ENCODE measurements around the gene CPED1.
A peak's percentile ranks its signal among the peaks of the same experiment; 100 is the strongest.

CPED1 gene

GRCh38 chr7:121330053-121330833 is 341.7 kb downstream of the CPED1 start (continued):
- no peak for TF ChIP-seq PRDM2 (tag by site-specific recombination; IDR thresholded peaks at IDR 0.05; ENCODE audit: borderline replicate concordance)
- peak; percentile 63 for TF ChIP-seq EGR2 (tag by site-specific recombination; IDR thresholded peaks at IDR 0.05; ENCODE audit: low read depth)
- peak; percentile 91 for TF ChIP-seq ZBTB26 (tag by site-specific recombination; optimal IDR thresholded peaks at IDR 0.05)
- peak; percentile 52; the same call in 1 of the 2 replicates for TF ChIP-seq ZNF2 (tag by site-specific recombination; IDR thresholded peaks at IDR 0.05)
- TF ChIP-seq ELK4 (IDR thresholded peaks at IDR 0.05; ENCODE audit: borderline replicate concordance, low read depth, low read length), result no peak
- TF ChIP-seq ZNF560 (tag by site-specific recombination; IDR thresholded peaks at IDR 0.05; ENCODE audit: borderline replicate concordance), result no peak
- TF ChIP-seq ZNF362 (tag by site-specific recombination; IDR thresholded peaks at IDR 0.05), result peak; percentile 99
- TF ChIP-seq KLF8 (tag by site-specific recombination; IDR thresholded peaks at IDR 0.05), result no peak
- TF ChIP-seq, protein P1, sequence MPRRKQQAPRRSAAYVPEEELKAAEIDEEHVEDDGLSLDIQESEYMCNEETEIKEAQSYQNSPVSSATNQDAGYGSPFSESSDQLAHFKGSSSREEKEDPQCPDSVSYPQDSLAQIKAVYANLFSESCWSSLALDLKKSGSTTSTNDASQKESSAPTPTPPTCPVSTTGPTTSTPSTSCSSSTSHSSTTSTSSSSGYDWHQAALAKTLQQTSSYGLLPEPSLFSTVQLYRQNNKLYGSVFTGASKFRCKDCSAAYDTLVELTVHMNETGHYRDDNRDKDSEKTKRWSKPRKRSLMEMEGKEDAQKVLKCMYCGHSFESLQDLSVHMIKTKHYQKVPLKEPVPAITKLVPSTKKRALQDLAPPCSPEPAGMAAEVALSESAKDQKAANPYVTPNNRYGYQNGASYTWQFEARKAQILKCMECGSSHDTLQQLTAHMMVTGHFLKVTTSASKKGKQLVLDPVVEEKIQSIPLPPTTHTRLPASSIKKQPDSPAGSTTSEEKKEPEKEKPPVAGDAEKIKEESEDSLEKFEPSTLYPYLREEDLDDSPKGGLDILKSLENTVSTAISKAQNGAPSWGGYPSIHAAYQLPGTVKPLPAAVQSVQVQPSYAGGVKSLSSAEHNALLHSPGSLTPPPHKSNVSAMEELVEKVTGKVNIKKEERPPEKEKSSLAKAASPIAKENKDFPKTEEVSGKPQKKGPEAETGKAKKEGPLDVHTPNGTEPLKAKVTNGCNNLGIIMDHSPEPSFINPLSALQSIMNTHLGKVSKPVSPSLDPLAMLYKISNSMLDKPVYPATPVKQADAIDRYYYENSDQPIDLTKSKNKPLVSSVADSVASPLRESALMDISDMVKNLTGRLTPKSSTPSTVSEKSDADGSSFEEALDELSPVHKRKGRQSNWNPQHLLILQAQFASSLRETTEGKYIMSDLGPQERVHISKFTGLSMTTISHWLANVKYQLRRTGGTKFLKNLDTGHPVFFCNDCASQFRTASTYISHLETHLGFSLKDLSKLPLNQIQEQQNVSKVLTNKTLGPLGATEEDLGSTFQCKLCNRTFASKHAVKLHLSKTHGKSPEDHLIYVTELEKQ (tag by site-specific recombination; IDR thresholded peaks at IDR 0.05; ENCODE audit: borderline replicate concordance), result no peak
- no peak for TF ChIP-seq OVOL3 (tag by site-specific recombination; IDR thresholded peaks at IDR 0.05)
- no peak for TF ChIP-seq ZNF248 (tag by site-specific recombination; IDR thresholded peaks at IDR 0.05)
- no peak for TF ChIP-seq PRDM6 (tag by site-specific recombination; IDR thresholded peaks at IDR 0.05)
- TF ChIP-seq, protein P2, sequence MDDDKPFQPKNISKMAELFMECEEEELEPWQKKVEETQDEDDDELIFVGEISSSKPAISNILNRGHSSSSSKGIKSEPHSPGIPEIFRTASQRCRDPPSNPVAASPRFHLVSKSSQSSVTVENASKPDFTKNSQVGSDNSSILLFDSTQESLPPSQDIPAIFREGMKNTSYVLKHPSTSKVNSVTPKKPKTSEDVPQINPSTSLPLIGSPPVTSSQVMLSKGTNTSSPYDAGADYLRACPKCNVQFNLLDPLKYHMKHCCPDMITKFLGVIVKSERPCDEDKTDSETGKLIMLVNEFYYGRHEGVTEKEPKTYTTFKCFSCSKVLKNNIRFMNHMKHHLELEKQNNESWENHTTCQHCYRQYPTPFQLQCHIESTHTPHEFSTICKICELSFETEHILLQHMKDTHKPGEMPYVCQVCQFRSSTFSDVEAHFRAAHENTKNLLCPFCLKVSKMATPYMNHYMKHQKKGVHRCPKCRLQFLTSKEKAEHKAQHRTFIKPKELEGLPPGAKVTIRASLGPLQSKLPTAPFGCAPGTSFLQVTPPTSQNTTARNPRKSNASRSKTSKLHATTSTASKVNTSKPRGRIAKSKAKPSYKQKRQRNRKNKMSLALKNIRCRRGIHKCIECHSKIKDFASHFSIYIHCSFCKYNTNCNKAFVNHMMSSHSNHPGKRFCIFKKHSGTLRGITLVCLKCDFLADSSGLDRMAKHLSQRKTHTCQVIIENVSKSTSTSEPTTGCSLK (tag by site-specific recombination; IDR thresholded peaks at IDR 0.05), result no peak
- TF ChIP-seq, protein P3, sequence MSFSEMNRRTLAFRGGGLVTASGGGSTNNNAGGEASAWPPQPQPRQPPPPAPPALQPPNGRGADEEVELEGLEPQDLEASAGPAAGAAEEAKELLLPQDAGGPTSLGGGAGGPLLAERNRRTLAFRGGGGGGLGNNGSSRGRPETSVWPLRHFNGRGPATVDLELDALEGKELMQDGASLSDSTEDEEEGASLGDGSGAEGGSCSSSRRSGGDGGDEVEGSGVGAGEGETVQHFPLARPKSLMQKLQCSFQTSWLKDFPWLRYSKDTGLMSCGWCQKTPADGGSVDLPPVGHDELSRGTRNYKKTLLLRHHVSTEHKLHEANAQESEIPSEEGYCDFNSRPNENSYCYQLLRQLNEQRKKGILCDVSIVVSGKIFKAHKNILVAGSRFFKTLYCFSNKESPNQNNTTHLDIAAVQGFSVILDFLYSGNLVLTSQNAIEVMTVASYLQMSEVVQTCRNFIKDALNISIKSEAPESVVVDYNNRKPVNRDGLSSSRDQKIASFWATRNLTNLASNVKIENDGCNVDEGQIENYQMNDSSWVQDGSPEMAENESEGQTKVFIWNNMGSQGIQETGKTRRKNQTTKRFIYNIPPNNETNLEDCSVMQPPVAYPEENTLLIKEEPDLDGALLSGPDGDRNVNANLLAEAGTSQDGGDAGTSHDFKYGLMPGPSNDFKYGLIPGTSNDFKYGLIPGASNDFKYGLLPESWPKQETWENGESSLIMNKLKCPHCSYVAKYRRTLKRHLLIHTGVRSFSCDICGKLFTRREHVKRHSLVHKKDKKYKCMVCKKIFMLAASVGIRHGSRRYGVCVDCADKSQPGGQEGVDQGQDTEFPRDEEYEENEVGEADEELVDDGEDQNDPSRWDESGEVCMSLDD (tag by site-specific recombination; IDR thresholded peaks at IDR 0.05), result no peak; the same call in 1 of the 2 replicates
- peak; percentile 75; the same call in 1 of the 2 replicates for TF ChIP-seq BCL11B (tag by site-specific recombination; IDR thresholded peaks at IDR 0.05; ENCODE audit: low read depth)
- TF ChIP-seq ZNF544 (tag by site-specific recombination; IDR thresholded peaks at IDR 0.05), result no peak
- TF ChIP-seq GLI4 (tag by site-specific recombination; IDR thresholded peaks at IDR 0.05), result no peak
